B cell (primary cell): ENCODE measurements around the gene RBM19.

Experiments used
- EZH2 ChIP-seq: IDR thresholded peaks from 2 replicates; pipeline ENCODE4 v1.6.1; 2012; ENCODE audit warnings: borderline replicate concordance, low read depth, mild to moderate bottlenecking, moderate library complexity, low read length; ENCODE audit not compliant: insufficient read depth, poor library complexity, severe bottlenecking
- TF ChIP-seq, protein P1 (sequence below): fragments of 200-600 bp; IDR thresholded peaks from one replicate; pipeline ENCODE4 v1.8.0; 2022; ENCODE audit warnings: antibody characterized with exemption, mild to moderate bottlenecking

DNA sequence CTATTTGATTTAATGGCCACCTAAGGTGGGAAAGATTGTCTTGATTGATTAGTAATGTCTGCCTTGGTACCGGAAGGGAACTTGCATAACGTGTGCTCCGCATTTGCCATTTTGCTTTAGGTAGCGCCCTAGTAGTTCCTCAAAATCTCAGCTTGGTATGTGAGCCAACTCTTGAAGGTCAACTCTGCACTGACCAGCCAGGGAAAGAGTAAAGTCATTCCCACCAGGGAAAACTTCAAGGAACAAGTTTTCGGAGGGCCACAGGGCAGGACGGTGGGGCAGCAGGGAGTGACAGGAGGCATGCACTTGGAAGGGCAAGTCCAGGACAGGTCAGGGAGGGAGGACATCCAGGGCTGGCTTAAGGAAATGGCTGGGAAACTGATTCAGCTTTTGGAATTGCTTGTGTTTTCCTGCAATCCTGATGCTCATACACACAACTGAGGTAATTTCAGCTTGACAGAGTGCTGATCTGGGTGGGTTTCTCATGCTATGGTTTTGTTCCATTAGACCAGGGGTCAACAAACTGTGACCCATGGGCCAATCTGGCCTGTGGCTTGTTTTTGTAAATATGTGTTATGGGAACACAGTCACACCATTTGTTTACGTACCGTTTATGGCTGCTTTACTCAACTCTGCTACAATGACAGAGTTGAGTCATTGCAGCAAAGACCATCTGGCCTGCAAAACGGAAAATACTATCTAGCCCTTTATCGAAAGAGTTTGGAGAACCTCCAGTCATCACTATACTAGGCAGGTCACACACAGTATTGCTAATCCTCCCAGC, 184.5 kb downstream of the RBM19 start:
- TF ChIP-seq, protein P1, sequence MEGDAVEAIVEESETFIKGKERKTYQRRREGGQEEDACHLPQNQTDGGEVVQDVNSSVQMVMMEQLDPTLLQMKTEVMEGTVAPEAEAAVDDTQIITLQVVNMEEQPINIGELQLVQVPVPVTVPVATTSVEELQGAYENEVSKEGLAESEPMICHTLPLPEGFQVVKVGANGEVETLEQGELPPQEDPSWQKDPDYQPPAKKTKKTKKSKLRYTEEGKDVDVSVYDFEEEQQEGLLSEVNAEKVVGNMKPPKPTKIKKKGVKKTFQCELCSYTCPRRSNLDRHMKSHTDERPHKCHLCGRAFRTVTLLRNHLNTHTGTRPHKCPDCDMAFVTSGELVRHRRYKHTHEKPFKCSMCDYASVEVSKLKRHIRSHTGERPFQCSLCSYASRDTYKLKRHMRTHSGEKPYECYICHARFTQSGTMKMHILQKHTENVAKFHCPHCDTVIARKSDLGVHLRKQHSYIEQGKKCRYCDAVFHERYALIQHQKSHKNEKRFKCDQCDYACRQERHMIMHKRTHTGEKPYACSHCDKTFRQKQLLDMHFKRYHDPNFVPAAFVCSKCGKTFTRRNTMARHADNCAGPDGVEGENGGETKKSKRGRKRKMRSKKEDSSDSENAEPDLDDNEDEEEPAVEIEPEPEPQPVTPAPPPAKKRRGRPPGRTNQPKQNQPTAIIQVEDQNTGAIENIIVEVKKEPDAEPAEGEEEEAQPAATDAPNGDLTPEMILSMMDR: no peak
- no peak for TF ChIP-seq EZH2
